ENCODE results near the gene OR3A3.
"Not testable (repeated sequence)": the region's sequence is repeated elsewhere in the genome, so short reads cannot be mapped to it uniquely, and the experiment has no call there.

The OR3A3 gene

DNA sequence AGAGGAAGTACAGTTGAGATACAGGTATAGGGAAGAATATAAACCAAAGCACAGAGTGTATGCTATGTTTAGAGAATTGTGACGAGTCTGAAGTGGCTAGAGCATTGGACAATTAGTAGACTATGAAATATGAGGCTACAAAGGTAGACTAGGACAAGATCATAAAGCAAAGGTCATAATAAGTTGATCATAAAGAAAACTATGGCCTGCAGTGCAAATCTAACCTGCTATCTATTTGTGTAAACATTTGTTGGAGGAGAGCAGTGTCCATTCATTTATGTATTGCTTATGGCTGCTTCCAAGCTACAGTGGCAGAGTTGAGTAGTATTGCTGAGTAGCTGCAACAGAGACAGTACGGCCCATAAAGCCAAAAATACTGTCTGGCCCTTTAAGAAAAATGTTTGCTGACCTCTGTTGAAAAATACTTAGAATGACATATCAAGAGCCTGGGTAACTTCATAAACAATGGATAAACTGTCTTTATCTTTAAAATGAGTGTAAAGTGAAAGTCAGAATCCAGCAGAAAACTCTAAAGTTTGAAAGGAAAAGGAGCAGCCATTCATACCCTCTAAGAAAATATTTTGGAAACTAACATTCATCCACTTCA lies 37.0 kb downstream of the OR3A3 start:
- DNase-seq (ENCODE audit: low read depth, low spot score), result no peak
- Histone ChIP-seq H3K9me3 (ENCODE audit: low read depth, low read length) (no peaks in the 10 kb centered on the region), H3K4me3 (no peak overlapping the region), H3K36me3 (ENCODE audit: insufficient read depth, low read length) (no peaks in the 10 kb centered on the region), H3K27ac (no peak overlapping the region), H3K9ac (ENCODE audit: insufficient read length) (no peak overlapping the region)
- no peak for TF ChIP-seq FOXP2 (optimal IDR thresholded peaks at IDR 0.05; ENCODE audit: control extremely low read depth, extremely low read length, insufficient read depth)
- no peak for TF ChIP-seq EZH2 (IDR thresholded peaks at IDR 0.05)
- TF ChIP-seq POLR2AphosphoS5 (IDR thresholded peaks at IDR 0.05; ENCODE audit: borderline replicate concordance, low read depth, low read length), result no peak

DNA sequence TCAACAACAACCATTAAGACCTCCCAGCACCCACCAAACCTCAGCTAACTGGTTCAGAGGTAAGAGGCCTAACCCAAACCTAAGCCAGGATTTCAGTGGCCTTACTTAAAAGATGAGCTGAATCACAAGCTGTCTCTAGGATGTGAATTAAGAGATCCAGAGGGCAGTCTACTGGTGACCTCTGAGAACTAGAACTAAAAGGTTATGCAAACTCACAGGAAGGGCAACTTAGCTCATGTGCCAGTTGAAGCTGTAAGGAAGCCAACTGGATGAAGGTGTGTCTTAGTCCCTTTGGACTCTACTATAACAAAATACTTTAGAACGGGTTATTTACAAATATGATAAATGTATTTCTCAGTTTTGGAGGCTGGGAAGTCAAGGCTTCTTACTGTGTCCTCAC lies 55.2 kb downstream of the OR3A3 start:
- H3K9ac ChIP-seq (ENCODE audit: insufficient read length); H3K4me3 ChIP-seq; DNase-seq (ENCODE audit: low read depth, low spot score); H3K9me3 ChIP-seq (ENCODE audit: low read depth, low read length); H3K36me3 ChIP-seq (ENCODE audit: insufficient read depth, low read length); H3K27ac ChIP-seq: not testable (repeated sequence)

DNA sequence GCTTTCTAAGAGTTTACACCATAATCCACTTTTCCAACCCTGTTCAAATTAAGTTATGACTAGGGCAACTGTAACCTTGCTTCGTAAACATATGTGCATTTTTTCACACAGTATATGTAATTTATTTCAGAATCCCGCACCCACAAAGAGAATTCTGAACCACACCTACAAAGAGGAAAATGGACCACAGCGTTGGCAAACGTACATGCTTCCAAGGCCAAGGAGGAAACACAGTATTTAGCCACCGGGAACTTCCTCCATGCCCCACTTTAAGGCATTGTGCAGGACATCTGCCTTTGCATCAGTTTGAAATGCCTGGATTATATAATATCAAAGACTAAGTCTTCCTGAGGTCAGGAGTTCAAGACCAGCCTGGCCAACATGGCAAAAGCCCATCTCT lies 58.4 kb downstream of the OR3A3 start:
- Histone ChIP-seq H3K9me3 (ENCODE audit: low read depth, low read length) (no peaks in the 10 kb centered on the region), H3K9ac (ENCODE audit: insufficient read length) (no peak overlapping the region), H3K27ac (no peak overlapping the region), H3K4me3 (no peak overlapping the region), H3K36me3 (ENCODE audit: insufficient read depth, low read length) (no peaks in the 10 kb centered on the region)
- no peak for DNase-seq (ENCODE audit: low read depth, low spot score)
- TF ChIP-seq EZH2 (IDR thresholded peaks at IDR 0.05) (no peak), FOXP2 (optimal IDR thresholded peaks at IDR 0.05; ENCODE audit: control extremely low read depth, extremely low read length, insufficient read depth) (no peak)

DNA sequence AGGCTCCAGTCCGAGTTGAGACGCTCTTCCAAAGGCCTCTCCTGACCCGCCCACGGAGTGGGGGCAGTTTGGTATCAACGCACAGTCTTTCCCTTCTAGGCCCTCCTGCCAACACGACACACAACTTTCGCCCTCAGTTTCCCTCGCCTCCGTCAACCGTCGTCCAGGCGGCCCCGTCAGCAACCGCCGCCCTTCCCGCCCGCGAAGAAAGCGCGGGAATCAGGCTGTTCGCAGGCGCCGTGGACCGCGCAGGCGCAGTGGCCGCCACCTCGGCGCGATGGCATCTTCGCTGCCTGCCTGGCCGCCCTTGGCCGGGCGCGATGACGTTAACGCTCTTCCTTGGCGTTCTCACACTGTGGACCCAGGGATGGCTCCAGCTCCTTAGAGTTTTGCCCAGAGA lies 60.4 kb downstream of the OR3A3 start, which contains the start of gene SPATA22:
Gene SPATA22, minus strand, starts transcription at position 221 of the 400 bp plus-strand sequence. CDS start 2,494 bp downstream, outside the sequence.
- Histone ChIP-seq H3K4me3 (no peak within 1 kb of the TSS), H3K9ac (ENCODE audit: insufficient read length) (no peak within 1 kb of the TSS), H3K27ac (no peak within 1 kb of the TSS), H3K9me3 (ENCODE audit: low read depth, low read length) (no peaks in the 10 kb centered on the region), H3K36me3 (ENCODE audit: insufficient read depth, low read length) (no peaks in the 10 kb centered on the region)
- DNase-seq (ENCODE audit: low read depth, low spot score), result no peak
- TF ChIP-seq EZH2 (IDR thresholded peaks at IDR 0.05) (no peak), POLR2AphosphoS5 (IDR thresholded peaks at IDR 0.05; ENCODE audit: borderline replicate concordance, low read depth, low read length) (no peak), FOXP2 (optimal IDR thresholded peaks at IDR 0.05; ENCODE audit: control extremely low read depth, extremely low read length, insufficient read depth) (no peak)

DNA sequence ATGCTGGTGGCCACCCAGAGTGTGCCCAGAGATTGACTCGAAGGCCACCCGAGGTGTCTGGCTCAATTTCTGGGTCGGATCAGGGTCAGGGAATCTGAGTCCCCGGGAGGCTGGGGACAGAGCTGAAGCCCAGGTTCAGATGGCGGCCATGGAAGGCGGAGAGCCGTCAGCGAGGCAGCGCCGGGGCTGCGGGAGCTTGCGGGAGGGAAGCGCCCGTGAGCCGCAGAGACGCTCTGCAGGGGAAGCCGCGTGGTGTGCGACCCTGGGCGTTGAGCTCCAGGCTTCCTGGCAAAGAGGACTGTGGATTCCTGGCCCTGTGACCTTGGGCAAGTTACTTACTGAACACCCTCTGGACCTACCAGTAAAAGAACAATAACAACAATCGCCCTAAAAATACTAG lies 61.0 kb downstream of the OR3A3 start:
- Histone ChIP-seq H3K9ac (ENCODE audit: insufficient read length) (no peak overlapping the region), H3K9me3 (ENCODE audit: low read depth, low read length) (no peaks in the 10 kb centered on the region), H3K4me3 (no peak overlapping the region), H3K27ac (no peak overlapping the region), H3K36me3 (ENCODE audit: insufficient read depth, low read length) (no peaks in the 10 kb centered on the region)
- no peak for DNase-seq (ENCODE audit: low read depth, low spot score)
- TF ChIP-seq EZH2 (IDR thresholded peaks at IDR 0.05), result no peak
- no peak for TF ChIP-seq POLR2AphosphoS5 (IDR thresholded peaks at IDR 0.05; ENCODE audit: borderline replicate concordance, low read depth, low read length)
- no peak for TF ChIP-seq FOXP2 (optimal IDR thresholded peaks at IDR 0.05; ENCODE audit: control extremely low read depth, extremely low read length, insufficient read depth)

Measured in SK-N-MC (cell line).